DMS79 treated with DMSO at 0.1 percent for 48 hours (cell line): ENCODE measurements around the gene DPH1.

Source experiments
- DNase-seq: peaks from one replicate; lab custom pipeline; 2025; lab: John Stamatoyannopoulos, UW

DPH1 gene

DNA sequence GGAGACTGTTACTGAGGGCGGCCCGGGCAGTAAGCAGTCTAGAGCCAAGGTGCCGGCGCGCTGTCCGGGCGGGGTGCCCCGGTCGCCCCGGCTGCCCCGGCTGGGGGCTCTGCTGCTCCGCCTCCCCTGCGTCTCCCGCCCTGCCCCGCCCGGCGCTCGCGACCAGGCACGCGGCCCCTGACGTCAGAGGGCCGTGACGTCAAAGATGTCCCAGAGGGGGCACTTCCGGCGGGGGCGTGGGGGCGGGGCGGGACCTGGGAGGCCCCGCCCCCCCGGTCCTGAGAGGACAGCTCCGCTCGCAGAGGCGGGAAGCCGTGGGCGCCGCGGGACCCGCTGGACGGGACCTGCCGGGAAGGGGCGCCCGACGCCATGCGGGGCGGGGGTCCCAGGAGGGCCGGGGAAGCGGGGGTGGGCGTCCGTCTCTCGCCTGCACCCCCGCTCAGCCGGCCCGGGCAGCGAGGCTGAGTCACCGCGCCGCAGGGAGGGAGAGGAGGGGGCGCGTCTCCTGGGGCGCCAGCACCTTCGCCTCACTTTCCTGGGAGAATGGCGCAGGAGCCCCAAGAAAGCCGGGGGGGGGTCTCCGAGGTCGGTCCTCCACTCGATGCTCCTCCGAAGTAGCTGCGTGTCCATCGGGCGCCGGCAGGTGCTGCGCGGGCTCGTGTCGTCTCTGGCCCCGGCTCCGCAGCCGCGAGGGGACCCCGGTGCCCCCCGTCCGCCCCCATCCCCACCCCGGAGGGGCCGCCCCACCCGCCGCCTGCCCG lies 20.5 kb downstream of the DPH1 start:
- peak; percentile 46 for DNase-seq

DNA sequence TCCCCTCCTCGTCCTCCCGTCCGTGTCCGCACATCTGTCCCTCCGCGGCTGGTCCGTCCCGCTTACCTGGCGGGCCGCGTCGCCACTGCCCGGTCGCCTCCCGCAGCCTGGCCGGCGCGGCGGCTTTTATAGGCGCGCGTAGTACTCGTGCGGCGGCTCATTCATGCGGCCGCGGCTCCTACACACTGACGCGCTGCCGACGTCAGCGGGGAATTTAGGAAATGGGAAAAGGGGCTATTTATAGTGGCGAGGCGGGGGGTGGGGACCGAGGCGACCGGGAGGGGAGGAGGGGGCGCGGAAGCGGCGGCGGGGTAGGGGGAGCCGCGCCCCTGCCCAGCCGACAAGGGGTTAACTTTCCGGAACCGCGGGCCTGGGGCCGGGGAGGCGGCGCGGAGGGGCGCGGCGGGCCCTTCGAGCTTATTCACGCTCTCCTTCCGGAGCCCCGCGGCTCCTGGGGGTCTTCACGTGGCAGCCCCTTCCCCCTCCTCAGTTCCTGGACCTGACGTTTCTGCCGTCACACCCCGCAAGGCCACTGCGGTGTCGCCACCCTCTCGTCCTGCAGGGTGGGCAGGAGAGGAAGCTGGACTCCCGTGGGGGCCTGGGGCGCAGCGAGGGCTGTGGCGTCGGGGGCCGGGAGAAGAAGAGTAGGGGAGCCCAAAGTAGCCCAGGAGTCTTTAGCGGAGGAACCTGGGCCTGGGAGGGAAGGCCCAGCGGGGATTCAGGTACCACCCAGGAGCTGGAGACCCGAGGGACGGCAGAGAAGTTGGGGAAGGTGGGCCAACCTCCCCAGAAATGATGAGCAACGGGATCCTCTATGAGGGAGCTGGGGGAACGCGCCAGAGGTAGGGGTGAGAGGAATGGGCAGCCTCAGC lies 21.3 kb downstream of the DPH1 start:
- DNase-seq: no peak

DNA sequence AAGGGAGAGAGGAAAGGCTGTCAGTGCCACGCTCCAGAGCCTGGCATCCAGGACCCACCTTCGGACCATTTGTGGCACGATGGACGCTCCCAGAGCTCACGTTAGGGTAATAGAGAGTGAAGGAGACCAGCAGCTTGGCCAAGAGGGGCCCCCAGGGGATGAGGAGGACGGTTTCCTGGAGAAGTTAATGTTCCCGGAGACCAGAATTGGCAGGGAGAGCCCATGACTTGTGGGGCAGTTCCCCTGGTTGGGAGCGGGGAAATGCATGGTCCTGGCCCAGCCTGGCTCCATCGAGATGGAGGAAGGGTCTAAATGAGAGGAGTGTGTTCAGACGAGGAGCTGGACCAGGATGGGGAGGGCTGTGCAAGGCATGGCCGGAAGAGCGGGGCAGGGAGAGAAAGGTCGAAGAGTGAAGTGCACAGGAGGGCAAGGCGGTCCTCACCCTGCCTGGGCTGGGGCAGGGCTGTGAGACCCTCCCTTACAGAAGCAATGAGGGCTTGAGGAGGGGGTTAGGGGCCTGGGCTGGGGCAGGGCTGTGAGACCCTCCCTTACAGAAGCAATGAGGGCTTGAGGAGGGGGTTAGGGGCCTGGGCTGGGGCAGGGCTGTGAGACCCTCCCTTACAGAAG lies 22.1 kb downstream of the DPH1 start:
- no peak for DNase-seq

DNA sequence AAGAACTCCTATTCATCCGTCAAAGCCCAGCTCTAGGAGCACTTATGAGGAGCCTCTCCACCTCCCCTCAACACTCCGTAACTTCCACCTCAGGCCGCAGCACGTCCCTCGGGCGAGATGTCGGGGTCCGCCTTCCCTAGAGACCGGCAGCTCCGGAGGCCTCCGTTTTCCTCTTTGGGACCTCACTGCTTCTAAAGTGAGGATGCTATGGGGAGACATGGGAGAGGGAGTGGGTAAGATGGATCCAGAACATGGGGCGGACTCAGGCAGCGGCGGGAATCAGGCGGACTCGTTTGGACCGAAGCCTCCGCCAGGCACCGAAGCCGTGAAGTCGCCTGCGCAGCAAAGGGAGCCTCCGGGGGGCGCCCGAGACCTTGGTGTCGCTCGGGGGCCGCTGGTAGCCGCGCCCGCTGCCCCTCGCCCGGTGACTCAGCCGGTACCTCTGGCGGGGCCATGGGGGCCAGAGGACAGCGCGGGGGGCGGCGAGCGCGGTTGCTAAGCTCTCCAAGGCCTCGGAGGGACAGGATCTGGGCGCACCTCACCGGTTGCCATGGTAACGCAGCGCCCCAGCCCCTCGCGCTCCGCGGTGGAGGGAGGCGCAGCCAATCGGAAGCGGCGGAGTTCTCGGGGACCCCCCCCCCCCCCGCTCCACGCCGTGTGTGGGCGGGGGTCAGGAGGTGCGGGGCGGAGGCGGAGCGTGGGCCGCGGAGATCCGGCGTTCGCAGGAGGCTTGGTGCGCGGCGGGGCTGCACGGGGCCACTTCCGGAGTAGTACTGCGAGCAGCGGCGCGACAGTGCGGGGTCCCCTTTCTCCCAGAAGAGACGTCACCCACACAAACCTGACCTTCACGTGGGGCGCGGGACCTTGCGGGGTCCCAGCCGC lies 23.7 kb downstream of the DPH1 start:
- peak; percentile 52 for DNase-seq

DNA sequence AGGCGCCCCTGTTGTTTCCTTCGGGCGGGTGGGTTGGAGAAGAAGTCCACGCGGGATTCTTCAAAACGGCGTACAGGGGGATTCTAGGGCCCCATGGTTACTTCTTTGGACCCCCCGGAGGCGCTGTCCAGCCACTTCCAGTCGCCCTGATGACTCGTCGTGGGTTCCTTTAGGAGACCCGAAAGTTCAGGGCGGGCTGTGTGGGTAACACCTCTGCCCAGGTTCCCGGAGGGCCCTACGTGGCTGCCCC lies 24.2 kb downstream of the DPH1 start:
- DNase-seq: no peak

DNA sequence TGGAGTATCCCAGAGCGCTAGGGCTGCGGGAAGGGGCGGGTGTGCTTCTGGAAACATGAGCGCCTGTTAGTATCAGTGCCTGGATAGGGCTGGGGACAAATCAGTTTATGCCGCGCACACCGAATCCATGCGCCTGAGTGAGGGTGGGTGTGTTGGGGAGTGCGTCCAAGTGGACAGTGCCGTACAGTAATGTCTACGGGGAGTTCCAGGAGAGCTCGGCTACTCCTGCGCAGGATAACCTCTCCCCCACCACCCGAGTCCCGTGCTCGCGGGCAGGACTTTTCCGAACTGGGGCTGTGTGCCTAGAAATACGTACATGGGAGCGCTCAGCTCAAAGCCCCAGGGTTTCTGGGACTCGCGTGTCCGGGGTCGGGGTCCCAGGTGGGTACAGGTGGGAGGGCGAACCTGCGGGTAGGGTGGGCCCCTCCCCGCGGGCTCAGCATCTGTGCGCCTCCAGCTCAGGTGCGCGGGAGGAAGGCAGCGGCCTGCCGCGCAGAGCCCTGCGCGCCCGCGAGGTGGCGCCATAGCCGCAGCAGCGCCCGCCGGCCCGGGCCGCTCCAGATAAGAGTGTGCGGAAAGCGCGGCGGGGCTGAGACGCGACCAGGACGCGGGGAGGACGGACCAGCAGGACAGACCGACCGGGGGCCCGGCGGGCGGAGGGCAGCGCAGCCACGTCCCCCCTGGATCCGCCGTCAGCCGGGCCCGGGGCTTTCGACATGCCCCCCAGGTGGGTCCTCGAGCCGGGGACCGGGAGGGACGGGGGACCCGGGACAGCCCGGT lies 24.7 kb downstream of the DPH1 start, which contains the start of gene HIC1:
Gene HIC1 (plus strand): TSS at position 592 of the 780 bp plus-strand sequence. CDS start 1,588 bp downstream, outside the sequence.
- DNase-seq: peak; percentile 58

DNA sequence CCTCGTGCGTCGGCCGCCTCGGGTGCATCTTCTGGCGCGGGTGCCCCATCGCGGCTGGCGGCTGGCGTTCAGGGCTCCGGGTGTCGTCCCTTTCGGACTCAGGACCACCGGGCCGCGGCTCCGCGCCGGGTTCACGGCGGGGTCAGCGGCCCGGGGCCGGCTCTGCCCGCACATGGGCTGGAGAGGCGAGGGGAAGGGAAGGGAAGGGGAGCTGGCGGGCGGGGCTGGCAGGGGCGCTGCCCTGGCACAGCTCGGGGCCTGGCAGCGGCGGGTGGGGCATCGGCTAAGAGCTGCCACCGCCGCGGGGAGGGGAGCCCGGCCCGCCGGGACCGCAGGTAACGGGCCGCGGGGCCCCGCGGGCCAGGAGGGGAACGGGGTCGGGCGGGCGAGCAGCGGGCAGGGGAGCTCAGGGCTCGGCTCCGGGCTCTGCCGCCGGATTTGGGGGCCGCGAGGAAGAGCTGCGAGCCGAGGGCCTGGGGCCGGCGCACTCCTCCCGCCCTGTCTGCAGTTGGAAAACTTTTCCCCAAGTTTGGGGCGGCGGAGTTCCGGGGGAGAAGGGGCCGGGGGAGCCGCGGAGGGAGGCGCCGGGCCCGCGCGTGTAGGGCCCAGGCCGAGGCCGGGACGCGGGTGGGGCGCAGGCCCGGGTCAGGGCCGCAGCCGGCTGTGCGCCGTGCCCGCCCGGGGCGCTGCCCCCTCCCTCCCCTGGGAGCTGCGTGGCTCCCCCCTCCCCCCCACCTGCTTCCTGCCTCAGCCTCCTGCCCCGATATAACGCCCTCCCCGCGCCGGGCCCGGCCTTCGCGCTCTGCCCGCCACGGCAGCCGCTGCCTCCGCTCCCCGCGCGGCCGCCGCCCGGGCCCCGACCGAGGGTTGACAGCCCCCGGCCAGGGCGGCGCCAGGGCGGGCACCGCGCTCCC lies 25.6 kb downstream of the DPH1 start:
- no peak for DNase-seq

DNA sequence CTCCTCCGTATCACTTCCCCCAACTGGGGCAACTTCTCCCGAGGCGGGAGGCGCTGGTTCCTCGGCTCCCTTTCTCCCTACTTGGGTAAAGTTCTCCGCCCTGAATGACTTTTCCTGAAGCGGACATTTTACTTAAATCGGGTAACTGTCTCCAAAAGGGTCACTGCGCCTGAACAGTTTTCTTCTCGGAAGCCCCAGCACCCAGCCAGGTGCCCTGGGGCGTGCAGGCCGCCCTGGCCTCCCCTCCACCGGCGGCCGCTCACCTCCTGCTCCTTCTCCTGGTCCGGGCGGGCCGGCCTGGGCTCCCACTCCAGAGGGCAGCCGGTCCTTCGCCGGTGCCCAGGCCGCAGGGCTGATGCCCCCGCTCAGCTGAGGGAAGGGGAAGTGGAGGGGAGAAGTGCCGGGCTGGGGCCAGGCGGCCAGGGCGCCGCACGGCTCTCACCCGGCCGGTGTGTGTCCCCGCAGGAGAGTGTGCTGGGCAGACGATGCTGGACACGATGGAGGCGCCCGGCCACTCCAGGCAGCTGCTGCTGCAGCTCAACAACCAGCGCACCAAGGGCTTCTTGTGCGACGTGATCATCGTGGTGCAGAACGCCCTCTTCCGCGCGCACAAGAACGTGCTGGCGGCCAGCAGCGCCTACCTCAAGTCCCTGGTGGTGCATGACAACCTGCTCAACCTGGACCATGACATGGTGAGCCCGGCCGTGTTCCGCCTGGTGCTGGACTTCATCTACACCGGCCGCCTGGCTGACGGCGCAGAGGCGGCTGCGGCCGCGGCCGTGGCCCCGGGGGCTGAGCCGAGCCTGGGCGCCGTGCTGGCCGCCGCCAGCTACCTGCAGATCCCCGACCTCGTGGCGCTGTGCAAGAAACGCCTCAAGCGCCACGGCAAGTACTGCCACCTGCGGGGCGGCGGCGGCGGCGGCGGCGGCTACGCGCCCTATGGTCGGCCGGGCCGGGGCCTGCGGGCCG lies 26.5 kb downstream of the DPH1 start:
- DNase-seq: no peak

DNA sequence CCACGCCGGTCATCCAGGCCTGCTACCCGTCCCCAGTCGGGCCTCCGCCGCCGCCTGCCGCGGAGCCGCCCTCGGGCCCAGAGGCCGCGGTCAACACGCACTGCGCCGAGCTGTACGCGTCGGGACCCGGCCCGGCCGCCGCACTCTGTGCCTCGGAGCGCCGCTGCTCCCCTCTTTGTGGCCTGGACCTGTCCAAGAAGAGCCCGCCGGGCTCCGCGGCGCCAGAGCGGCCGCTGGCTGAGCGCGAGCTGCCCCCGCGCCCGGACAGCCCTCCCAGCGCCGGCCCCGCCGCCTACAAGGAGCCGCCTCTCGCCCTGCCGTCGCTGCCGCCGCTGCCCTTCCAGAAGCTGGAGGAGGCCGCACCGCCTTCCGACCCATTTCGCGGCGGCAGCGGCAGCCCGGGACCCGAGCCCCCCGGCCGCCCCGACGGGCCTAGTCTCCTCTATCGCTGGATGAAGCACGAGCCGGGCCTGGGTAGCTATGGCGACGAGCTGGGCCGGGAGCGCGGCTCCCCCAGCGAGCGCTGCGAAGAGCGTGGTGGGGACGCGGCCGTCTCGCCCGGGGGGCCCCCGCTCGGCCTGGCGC lies 27.3 kb downstream of the DPH1 start:
- no peak for DNase-seq

DNA sequence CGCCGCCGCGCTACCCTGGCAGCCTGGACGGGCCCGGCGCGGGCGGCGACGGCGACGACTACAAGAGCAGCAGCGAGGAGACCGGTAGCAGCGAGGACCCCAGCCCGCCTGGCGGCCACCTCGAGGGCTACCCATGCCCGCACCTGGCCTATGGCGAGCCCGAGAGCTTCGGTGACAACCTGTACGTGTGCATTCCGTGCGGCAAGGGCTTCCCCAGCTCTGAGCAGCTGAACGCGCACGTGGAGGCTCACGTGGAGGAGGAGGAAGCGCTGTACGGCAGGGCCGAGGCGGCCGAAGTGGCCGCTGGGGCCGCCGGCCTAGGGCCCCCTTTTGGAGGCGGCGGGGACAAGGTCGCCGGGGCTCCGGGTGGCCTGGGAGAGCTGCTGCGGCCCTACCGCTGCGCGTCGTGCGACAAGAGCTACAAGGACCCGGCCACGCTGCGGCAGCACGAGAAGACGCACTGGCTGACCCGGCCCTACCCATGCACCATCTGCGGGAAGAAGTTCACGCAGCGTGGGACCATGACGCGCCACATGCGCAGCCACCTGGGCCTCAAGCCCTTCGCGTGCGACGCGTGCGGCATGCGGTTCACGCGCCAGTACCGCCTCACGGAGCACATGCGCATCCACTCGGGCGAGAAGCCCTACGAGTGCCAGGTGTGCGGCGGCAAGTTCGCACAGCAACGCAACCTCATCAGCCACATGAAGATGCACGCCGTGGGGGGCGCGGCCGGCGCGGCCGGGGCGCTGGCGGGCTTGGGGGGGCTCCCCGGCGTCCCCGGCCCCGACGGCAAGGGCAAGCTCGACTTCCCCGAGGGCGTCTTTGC lies 28.0 kb downstream of the DPH1 start:
- DNase-seq: no peak

DNA sequence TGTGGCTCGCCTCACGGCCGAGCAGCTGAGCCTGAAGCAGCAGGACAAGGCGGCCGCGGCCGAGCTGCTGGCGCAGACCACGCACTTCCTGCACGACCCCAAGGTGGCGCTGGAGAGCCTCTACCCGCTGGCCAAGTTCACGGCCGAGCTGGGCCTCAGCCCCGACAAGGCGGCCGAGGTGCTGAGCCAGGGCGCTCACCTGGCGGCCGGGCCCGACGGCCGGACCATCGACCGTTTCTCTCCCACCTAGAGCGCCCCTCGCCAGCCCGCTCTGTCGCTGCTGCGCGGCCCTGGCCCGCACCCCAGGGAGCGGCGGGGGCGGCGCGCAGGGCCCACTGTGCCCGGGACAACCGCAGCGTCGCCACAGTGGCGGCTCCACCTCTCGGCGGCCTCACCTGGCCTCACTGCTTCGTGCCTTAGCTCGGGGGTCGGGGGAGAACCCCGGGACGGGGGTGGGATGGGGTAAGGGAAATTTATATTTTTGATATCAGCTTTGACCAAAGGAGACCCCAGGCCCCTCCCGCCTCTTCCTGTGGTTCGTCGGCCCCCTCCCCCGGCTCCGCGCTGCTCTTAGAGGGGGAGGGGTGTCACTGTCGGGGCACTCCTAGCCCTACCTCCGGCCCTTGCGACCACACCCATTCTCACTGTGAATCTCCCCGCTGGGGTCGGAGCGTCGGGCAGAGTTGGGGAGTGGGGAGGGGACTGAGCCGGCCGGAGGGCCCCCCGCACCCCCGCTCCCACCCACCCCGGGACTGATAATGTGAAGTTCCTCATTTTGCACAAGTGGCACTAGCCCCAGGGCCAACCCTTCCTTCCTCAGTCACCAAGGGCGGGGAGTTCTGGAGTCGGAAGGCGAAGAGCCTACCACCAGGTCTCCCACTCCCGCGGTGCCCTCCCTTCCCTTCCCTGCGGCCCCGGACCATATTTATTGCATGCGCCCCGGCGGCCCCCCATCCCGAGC lies 28.9 kb downstream of the DPH1 start:
- DNase-seq: no peak

DNA sequence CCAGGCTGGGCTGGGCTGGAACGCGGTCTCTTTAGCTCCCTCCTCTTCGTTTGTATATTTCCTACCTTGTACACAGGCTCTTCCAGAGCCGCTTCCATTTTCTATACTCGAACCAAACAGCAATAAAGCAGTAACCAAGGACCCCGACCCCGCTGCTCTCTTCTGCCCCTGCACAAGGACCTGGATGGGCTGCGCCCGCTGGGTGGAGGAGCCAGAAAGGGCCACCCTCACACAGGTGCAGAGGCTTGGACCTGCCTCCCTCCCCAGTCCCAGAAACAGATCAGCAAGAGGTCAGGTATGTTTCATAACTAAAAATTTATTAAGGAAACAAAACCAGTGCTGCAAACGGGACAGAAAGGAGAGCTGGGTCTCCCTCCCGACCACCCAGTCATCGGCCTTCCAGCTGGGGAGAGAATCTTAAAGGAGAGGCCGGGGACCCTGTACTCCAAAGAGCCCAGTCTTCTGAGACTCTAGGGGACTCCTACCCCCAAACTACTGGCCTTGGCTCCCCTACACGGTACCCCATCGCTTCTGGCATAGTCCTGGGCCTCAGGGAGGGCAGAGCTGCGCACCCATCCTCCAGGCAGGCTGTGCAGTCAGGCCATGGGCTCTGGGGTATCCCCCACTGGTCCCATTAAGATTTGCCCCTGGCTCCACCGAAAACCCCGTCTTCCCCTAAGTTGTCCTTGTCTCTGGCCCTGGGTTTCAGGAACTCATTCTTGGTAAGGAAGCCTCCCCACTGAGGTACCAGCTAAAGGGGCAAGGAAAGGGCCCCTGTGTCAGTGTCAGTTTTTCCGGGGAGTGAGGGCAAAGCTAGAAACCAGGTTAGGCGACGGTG lies 29.8 kb downstream of the DPH1 start:
- no peak for DNase-seq

DNA sequence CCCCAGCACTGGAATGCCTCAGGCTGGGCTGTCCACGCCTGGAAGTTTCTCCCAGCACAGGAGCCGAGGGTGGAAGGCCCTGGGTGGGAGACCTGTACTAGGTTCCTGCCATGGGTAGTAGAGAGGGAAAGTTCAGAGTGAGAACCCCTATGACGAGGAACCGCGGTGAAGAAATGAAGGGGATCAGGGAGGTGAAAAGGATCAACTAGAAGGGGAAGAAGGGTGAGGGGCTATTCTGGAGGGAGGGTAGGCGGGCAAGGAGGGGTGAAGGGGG lies 30.4 kb downstream of the DPH1 start:
- no peak for DNase-seq

DNA sequence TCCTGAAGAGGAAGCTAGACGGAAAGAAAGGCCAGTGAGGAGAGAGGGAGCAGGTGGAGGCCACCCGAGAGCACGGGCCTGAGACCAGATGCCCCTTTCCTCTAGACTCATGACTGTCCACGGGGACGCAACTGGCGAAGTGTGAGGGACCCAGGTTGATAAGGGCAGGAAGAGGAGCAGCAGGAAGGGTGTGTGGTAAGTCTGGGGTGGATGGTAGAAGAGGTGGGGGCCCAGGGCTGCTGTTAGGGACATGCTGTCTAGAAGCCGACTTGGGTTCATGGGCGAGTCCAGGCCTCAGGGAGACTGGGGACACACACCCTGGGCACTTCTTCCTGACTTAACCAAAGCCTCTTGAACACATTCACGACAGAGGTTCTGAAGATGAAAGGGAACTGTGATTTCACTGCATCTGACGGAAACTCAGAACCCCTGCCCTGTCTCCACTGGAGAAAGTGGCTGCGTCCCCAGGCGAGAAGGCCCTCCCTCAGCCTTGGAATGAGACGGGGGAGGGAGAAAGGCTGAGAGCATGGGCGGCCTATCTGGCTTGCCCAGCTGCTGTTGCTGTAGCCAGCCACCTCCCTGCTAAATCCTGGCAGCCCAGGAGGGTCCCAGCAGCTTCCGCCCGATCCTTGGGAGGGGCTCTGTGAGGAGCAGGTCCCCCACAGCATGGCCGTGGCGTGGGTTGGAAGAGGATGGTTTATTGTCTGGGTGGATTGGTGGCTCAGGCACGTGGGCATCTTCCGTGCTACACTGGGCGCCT lies 30.9 kb downstream of the DPH1 start:
- no peak for DNase-seq

DNA sequence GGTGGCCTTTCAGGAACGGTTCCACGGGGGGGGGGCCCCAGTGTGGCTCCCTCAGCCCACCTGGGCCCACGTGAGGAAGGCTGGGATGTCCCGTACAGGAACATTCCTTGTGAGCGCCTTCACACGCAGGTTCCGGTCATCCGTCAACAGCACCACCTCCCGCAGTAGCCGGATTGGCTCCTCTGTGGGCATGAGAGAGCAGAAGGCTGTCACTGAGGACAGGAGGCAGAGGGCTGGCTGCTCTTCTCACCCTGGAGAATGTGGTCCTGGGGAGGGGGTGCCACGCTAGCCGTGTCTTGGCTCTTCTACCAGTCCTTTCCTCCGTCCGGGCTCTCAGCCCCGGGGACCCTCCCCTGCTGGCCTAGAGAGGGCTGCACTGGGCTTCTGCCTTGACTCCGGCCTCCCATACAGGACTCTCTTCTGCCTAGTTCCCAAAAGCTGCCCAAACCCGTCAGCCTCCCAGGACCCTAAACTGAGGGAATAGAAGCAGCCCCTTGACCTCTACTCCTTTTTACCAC lies 31.5 kb downstream of the DPH1 start:
- no peak for DNase-seq
